Measurements from ENCODE around the gene HERC6. TPM values are rescaled to one million over a fixed set of nuclear protein-coding genes. Genes with fewer than 3 reads are reported as not detected.

Gene HERC6
- total and polyA plus RNA-seq, 2 donors (not counting 1 experiment from before 2014, with no cell fraction given) = 5.1 to 10.9 TPM

GRCh38 chr4:88467392-88467791 lies 88.7 kb downstream of the HERC6 start:
- H3K79me2 ChIP-seq (ENCODE audit: control insufficient read depth, insufficient read depth, low read length) = no peaks in the 10 kb centered on the region
- no peak overlapping the region for H3K27ac ChIP-seq (ENCODE audit: low read length in 2 of 2)
- no peaks in the 10 kb centered on the region for H3K27me3 ChIP-seq (replicated peaks in 1 of 4; ENCODE audit: control extremely low read depth in 1 of 4, control insufficient read depth in 3 of 4, insufficient read depth in 4 of 4, low read length in 3 of 4)
- Mint-ChIP-seq H3K9me3 (ENCODE audit: insufficient read depth) (no peaks in the 10 kb centered on the region), H3K4me1 (no peaks in the 10 kb centered on the region), H3K27ac (no peak overlapping the region), H3K27me3 (no peaks in the 10 kb centered on the region), H3K4me3 (no peak overlapping the region)
- peaks cover 4 to 17% of the 10 kb centered on the region in 2 experiments for H3K36me3 ChIP-seq (replicated peaks in 1 of 2; ENCODE audit: control extremely low read depth in 1 of 2, control insufficient read depth in 1 of 2, extremely low read depth in 1 of 2, insufficient read depth in 2 of 2, low read length in 1 of 2)
- no peaks in the 10 kb centered on the region for H3K4me1 ChIP-seq (ENCODE audit: control insufficient read depth in 2 of 2, insufficient read depth in 2 of 2, low read length in 2 of 2)
- ATAC-seq (ENCODE audit: low read depth) (no peak), DNase-seq (no peak)
- TF ChIP-seq EZH2 (IDR thresholded peaks at IDR 0.05; ENCODE audit: borderline replicate concordance, insufficient read depth, low read depth, low read length, poor library complexity, severe bottlenecking) (no peak), CTCF (IDR thresholded peaks at IDR 0.05) (no peak)
- ChIA-PET CTCF (no interaction called here), POLR2A (no interaction called here)
- H3K4me2 ChIP-seq (replicated peaks; ENCODE audit: low read depth, low read length, poor library complexity, severe bottlenecking) = no peak overlapping the region
- H3K9me3 ChIP-seq (ENCODE audit: control extremely low read depth in 1 of 3, control insufficient read depth in 2 of 3, insufficient read depth in 1 of 3, low read length in 2 of 3) = no peaks in the 10 kb centered on the region
- no peak overlapping the region for H3K4me3 ChIP-seq (ENCODE audit: control extremely low read depth in 1 of 5, extremely low read depth in 1 of 5, insufficient read depth in 1 of 5, low read depth in 2 of 5, low read length in 4 of 5)
- no peak overlapping the region for H2AFZ ChIP-seq (ENCODE audit: insufficient read depth, low read depth, low read length, poor library complexity, severe bottlenecking)
- WGBS (ENCODE audit: insufficient coverage) = no CpG with 5 or more reads among the region's 2 CpGs
- no peak overlapping the region for H3K9ac ChIP-seq (ENCODE audit: low read length)
- intact Hi-C loops (cut with micrococcal nuclease) = no loop called here
- H4K20me1 ChIP-seq (ENCODE audit: control insufficient read depth, insufficient read depth, low read length, poor library complexity, severe bottlenecking) = no peaks in the 10 kb centered on the region

GRCh38 chr4:88477229-88477860 lies 98.7 kb downstream of the HERC6 start:
- Histone ChIP-seq H3K4me1 (ENCODE audit: control insufficient read depth in 2 of 2, insufficient read depth in 2 of 2, low read length in 2 of 2) (no peaks in the 10 kb centered on the region), H3K27me3 (replicated peaks in 1 of 4; ENCODE audit: control extremely low read depth in 1 of 4, control insufficient read depth in 3 of 4, insufficient read depth in 4 of 4, low read length in 3 of 4) (no peaks in the 10 kb centered on the region), H3K79me2 (ENCODE audit: control insufficient read depth, insufficient read depth, low read length) (no peaks in the 10 kb centered on the region), H3K9ac (ENCODE audit: low read length) (no peak overlapping the region), H3K27ac (ENCODE audit: low read length in 2 of 2) (no peak overlapping the region), H4K20me1 (ENCODE audit: control insufficient read depth, insufficient read depth, low read length, poor library complexity, severe bottlenecking) (no peaks in the 10 kb centered on the region), H3K9me3 (ENCODE audit: control extremely low read depth in 1 of 3, control insufficient read depth in 2 of 3, insufficient read depth in 1 of 3, low read length in 2 of 3) (no peaks in the 10 kb centered on the region), H3K36me3 (replicated peaks in 1 of 2; ENCODE audit: control extremely low read depth in 1 of 2, control insufficient read depth in 1 of 2, extremely low read depth in 1 of 2, insufficient read depth in 2 of 2, low read length in 1 of 2) (no peaks in the 10 kb centered on the region), H2AFZ (ENCODE audit: insufficient read depth, low read depth, low read length, poor library complexity, severe bottlenecking) (no peak overlapping the region), H3K4me2 (replicated peaks; ENCODE audit: low read depth, low read length, poor library complexity, severe bottlenecking) (no peak overlapping the region), H3K4me3 (ENCODE audit: control extremely low read depth in 1 of 5, extremely low read depth in 1 of 5, insufficient read depth in 1 of 5, low read depth in 2 of 5, low read length in 4 of 5) (no peak overlapping the region)
- Mint-ChIP-seq H3K4me3 (no peak overlapping the region), H3K9me3 (ENCODE audit: insufficient read depth) (no peaks in the 10 kb centered on the region), H3K4me1 (no peaks in the 10 kb centered on the region), H3K27ac (no peak overlapping the region), H3K27me3 (no peaks in the 10 kb centered on the region)
- POLR2A ChIA-PET = no interaction called here
- CTCF ChIA-PET = interaction anchor here (0.5 to 1.3 kb wide), 3 partner anchors 38 to 258 kb away, joined by 3 read pairs; no protein-coding TSS in a partner anchor
- no peak for DNase-seq
- WGBS (ENCODE audit: insufficient coverage) = no CpG with 5 or more reads among the region's 5 CpGs
- no peak for ATAC-seq (ENCODE audit: low read depth)
- TF ChIP-seq EZH2 (IDR thresholded peaks at IDR 0.05; ENCODE audit: borderline replicate concordance, insufficient read depth, low read depth, low read length, poor library complexity, severe bottlenecking) (no peak), CTCF (IDR thresholded peaks at IDR 0.05) (no peak)
- intact Hi-C loops (cut with micrococcal nuclease) = no loop called here
